GM19438 (cell line): ENCODE measurements around the gene MYPN.

Experiments
- ATAC-seq: cut with Tn5 transposase; IDR thresholded peaks from one replicate; pipeline ENCODE4 v1.9.1; 2021; ENCODE audit warnings: low read depth; ENCODE audit not compliant: unreplicated experiment

The MYPN gene

GRCh38 chr10:68261132-68261856 is 152.0 kb downstream of the MYPN start:
- ATAC-seq, result no peak
